ENCODE results near the gene KRTAP10-9.
"Not testable (repeated sequence)": the region's sequence is repeated elsewhere in the genome, so short reads cannot be mapped to it uniquely, and the experiment has no call there.

Gene KRTAP10-9

DNA sequence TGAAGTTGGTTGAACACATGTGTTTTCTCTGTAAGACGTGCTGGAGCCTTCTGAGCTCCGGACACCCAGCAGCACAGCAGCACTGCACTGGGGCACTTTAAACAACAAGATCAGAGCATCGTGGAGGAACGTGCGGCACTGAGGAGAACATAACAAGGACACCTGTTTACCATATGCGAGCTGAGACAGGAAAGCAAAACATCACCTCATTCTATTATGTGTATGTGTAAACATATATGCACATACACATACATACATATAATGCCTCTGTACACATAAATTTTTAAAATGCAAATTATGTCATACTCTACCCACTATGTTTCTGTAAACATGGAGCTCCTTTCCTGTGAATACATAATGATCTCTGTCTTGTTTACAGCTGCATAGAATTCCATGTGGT, 31.4 kb upstream of the KRTAP10-9 start:
- DNase-seq (ENCODE audit: low spot score) = no peak

DNA sequence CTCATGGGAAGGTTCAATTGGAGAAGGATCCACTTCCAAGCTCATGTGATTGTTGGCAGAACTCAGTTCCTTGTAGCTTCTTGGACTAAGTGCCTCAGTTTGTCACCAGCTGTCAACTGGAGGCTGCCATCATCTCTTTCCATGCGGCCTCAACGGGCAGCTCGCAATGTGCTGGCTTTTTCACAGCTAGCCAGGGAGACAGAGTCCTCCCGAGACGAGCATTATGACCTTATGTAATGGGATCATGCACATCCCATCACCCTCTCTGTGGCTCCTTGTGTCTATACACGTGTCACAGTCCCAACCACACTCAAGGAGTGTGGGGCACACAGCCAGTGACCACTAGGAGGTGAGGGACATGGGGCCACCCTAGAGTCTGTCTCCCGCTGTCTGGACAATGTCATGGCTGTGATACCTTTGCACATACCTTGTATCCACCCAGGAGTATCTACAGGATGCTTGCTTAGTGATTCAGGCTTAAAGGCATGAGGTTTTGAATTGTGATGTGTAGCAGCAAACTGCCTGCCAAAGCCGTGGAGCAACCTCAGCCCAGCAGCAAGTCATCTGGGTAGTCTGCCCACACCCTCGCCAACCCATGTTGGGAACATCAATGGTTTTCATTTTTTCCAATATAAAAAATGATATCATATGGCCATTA, 30.7 kb upstream of the KRTAP10-9 start:
- DNase-seq (ENCODE audit: low spot score) = no peak

DNA sequence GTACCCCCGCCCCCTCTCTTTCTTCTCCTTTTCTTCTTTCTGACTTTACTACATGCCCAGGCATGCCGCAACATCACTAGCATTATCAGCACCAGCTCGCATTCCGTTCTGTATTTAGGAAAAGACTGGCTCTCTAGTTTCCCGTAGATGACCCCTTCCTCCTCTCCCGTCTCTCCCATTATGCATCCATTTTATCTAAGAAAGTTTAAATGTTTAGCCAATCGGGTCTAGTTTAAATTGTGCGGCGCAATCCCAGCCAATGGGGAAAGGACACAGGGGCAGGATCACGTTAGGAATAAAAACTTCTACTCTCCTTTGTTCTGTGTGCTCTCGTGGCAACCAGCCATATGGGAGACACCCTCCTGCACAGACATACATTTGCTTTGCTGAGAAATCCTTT, 28.8 kb upstream of the KRTAP10-9 start:
- no peak for DNase-seq (ENCODE audit: low spot score)

DNA sequence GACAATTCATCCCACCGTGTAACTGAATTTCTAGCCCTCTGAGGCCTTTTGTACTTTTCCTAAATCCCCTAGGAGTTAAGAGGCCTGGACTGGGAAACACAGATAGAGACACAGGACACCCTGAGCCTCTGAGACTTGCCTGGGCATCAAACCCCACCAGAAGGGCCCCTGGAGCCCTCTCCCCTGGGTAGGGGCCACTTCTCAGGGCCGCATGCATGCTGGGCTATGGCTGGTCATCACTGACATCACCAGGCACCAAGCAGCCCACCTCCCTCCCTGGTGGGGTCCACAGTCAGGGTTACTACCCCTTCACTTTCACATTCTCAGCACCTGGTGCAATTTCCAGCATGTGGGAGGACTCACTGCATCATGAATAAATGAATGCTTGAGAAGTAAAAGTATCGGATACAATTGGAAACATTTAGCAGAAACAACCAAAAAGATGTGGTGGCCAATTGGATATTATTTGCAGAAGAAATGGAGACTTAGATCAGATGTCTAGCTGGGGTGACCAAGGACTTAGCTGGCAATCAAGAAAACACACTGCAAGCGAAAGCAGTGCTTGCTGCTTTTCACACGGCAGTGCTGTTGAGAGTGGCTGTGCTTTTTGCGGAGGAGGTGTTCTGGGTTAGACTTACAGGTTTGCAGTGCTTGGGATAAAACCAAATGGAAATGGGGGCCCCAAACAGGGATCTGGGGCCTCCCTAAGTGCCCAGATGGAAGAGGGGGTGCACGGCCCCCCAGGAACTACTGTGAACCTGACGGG, 27.4 kb upstream of the KRTAP10-9 start:
- DNase-seq (ENCODE audit: low spot score) = no peak

DNA sequence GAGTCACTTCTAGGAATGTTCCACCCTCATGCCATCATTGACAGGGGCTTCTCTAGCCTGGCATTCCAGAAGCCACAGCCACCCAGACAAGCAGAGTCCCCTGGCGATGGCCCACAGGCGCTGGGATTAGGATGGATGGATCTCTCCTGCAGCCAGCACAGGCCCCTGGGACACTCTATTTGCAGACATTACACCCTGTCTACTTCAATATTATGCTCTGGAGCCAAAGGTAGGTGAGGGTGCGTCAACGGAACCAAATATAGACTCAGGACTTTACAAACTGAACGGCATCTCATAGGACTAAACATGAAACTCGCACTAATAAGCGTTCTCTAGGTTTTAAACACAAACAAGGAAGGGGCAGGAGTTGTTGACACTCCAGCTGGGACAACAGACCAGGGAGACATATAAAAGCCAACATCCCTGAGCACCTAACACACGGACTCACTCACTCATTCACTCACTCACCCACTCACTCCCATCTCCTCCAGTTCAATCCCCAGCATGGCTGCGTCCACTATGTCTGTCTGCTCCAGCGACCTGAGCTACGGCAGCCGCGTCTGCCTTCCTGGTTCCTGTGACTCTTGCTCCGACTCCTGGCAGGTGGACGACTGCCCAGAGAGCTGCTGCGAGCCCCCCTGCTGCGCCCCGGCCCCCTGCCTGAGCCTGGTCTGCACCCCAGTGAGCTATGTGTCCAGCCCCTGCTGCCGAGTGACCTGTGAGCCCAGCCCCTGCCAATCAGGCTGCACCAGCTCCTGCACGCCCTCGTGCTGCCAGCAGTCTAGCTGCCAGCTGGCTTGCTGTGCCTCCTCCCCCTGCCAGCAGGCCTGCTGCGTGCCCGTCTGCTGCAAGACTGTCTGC, 26.5 kb upstream of the KRTAP10-9 start, which contains the start of gene KRTAP10-7:
KRTAP10-7 (plus strand) TSS at position 480 of the 861 bp plus-strand sequence; CDS start at position 505, 25 bp downstream.
- DNase-seq (ENCODE audit: low spot score) = not testable (repeated sequence)

DNA sequence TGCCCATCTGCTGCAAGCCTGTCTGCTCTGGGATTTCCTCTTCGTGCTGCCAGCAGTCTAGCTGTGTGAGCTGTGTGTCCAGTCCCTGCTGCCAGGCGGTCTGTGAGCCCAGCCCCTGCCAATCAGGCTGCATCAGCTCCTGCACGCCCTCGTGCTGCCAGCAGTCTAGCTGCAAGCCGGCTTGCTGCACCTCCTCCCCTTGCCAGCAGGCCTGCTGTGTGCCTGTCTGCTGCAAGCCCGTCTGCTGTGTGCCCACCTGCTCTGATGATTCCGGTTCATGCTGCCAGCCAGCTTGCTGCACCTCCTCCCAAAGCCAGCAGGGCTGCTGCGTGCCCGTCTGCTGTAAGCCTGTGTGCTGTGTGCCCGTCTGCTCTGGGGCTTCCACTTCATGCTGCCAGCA, 25.8 kb upstream of the KRTAP10-9 start:
- not testable (repeated sequence) for DNase-seq (ENCODE audit: low spot score)

DNA sequence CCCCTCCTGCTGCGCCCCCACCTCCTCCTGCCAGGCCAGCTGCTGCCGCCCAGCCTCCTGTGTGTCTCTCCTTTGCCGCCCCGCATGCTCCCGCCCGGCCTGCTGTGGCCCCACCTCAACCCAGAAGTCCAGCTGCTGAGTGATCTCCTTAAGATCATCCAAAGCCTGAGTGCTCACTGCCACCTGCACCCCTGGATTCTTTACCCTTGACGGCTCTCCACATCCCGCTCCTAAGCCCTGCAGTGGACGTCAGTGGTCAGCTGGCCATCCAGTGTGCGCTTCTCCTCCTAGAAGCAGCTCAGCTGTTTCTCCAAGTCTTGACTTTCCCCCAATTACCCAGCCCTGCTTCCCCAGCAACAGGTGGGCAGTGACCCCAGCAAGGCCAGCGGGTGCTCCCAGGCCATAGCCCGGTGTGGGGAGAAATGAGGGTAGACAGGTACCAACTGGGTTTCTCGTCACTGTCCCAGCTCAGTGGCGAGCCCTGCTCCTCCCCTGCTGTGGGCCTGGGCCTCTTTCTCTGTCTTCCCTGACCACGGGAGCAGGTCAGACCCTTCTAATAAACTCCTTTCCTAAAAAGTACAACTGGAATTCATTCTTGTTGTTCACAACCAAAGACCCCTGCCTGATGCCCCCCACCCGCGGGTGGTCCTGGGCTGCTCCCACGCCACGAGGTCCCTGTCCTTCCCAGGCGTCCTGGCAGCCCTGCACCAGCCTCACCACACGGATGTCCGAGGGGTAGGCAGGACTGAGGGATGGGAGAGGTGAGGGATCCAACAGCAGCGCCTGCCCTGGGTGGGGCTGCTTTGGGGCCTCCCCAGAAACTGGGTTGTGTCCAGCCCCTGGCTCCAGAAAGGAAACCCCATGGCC, 25.1 kb upstream of the KRTAP10-9 start:
- no peak for DNase-seq (ENCODE audit: low spot score)

DNA sequence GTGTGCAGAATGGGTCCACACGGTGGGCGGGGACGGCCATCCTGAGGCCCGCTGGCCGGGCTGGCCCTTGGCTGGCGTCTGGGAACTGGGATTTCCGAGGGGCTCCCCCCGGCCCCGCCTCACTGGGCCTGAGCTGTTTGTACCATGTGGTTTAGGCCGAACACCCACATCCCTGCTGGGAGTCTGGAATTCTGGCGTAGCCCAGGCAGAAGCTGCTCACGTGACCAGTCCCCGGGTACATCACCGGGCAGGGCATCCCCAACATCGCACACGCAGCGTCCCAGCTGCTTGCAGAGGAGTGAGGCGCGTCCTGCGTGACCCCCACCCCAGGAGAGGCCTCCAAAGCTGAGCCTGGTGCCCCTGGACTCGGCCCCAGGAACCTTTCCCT, 24.4 kb upstream of the KRTAP10-9 start:
- no peak for DNase-seq (ENCODE audit: low spot score)

DNA sequence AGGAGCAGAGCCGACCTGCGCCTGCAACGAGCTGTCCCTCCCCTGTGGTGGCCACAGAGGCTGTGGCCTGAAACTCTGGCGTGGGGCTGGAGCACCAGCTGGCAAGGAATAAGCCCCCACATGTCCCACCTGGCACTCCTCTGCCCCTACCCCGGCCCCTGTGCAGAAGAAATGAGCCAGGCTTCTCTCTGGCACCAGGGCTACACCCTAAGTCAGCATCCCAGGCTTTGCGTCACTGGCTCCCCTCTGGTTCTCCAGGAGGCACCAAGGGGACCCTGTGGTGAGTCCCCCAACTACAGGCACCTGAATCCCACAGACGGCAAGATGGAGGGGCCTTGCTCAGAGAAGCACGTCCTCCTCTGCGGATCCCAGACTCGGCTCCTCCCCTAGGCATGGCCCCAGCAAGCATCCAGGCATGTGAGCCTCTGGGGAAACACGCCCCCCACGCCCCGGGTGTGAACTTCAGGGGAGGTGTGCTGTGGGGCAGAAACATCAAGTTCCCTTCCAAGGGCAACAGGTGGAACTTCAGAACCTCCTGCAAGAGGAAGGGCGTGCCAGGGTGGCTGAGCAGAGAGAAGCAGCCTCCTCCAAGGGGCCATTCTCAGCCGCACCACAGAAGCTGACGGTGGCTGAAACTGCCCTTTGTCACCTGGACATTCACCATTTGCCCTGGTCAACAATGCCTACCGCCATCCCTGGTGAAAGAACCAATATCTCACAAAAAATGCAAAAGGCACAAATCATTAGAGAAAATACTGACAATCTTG, 23.6 kb upstream of the KRTAP10-9 start:
- no peak for DNase-seq (ENCODE audit: low spot score)

DNA sequence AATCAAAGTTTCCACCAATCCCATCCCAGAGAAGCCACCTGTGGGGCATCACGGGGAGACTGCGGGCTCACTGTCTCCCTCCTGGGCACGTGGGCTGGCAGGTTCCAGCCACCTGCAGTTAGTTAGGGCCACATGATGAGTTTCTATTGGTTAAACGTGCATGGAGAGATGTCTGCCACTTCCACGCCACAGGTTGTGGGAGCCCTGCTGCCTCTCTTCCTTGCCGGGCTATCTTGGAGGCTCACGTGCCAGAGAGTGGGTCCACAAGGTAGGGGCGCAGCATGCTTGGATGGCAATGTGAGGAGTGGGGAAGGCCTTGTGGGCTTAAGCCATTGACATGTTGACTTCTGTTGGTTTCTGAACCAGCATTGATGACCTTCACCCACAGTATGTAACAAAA, 23.0 kb upstream of the KRTAP10-9 start:
- no peak for DNase-seq (ENCODE audit: low spot score)

DNA sequence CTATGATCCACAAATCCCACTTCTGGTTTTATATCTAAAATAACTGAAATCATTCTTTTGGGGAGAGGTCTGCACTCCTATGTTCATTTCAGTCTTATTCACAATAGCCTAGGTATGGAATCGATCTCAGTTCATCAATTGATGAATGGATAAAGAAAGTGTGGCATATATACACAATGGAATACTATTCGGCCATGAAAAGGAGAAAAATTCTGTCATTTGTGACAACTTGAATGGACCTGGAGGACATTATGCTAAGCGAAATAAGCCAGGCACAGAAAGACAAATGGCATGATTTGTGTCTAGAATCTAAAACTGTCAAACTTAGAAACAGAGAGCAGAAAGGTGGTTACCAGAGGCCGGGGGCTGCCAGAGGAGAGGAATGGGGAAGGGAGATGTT, 20.4 kb upstream of the KRTAP10-9 start:
- no peak for DNase-seq (ENCODE audit: low spot score)

DNA sequence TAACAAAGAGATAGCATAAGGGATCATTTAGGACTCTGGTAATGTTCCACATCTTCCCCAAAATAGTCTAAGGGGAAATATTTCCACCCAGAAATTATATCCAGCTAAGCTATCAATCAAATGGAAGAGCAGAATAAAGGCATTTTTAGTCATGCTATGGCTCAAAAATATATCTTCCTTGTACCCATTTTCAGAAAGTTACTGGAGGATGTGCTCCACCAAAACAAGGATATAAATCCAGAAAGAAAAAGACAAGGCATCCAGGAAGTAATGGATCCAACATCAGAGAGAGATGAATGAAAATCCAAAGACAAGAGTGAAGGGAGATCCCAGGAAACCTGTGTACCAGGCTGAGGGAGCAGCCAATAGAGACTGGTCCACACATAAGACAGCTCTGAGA, 17.7 kb upstream of the KRTAP10-9 start:
- DNase-seq (ENCODE audit: low spot score) = no peak

DNA sequence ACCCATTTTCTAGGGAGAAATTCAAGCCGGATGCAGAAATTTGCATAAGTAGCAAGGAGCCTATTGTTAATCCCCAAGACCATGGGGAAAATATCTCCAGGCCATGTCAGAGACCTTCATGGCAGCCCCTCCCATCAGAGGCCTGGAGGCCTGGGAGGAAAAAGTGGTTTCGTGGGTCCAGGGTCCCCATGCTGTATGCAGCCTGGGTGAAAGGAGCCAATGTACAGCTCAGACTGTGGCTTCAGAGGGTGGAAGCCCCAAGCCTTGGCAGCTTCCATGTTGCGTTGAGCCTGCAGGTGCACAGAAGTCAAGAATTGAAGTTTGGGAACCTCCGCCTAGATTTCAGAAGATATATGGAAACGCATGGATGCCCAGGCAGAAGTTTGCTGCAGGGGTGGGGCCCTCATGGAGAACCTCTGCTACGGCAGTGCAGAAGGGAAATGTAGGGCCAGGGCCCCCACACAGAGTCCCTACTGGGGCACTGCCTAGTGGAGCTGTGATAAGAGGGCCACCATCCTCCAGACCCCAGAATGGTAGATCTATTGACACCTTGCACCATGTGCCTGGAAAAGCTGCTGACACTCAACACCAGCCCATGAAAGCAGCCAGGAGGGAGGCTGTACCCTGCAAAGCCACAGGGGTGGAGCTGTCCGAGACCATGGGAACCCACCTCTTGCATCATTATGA, 16.6 kb upstream of the KRTAP10-9 start:
- not testable (repeated sequence) for DNase-seq (ENCODE audit: low spot score)

DNA sequence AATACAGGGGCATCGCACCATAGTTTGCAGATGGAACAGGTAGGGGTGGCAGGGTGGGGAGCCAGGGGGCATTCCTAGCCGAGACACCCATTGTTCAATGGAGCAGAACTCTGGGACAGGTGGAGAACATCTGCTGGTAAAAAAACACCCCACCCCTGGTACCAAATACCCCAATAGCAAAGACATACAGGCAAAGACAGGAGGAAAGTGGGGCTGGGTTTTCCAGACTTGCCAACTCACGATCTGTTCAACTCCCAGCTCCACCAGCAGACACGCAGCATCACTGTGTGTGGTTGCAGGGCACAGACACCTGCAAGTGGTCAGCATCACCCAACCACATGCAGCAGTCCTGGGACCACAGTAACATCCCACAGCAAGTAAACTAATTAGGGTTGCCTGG, 15.3 kb upstream of the KRTAP10-9 start:
- no peak for DNase-seq (ENCODE audit: low spot score)

DNA sequence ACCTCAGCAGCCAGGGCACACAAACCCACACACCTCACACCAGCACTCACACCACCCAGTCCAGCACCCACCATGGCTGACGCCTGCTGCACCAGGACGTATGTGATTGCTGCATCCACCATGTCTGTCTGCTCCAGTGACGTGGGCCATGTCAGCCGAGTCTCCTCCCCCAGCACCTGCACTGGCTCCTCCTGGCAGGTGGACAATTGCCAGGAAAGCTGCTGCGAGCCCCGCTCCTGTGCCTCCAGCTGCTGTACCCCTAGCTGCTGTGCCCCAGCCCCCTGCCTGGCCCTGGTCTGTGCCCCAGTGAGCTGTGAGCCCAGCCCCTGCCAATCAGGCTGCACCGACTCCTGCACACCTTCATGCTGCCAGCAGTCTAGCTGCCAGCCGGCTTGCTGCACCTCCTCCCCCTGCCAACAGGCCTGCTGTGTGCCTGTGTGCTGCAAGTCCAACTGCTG, 14.8 kb upstream of the KRTAP10-9 start, which contains the start of gene KRTAP10-8:
KRTAP10-8 (plus strand) TSS at position 51 of the 458 bp plus-strand sequence; CDS start at position 73, 22 bp downstream.
- DNase-seq (ENCODE audit: low spot score) = no peak

DNA sequence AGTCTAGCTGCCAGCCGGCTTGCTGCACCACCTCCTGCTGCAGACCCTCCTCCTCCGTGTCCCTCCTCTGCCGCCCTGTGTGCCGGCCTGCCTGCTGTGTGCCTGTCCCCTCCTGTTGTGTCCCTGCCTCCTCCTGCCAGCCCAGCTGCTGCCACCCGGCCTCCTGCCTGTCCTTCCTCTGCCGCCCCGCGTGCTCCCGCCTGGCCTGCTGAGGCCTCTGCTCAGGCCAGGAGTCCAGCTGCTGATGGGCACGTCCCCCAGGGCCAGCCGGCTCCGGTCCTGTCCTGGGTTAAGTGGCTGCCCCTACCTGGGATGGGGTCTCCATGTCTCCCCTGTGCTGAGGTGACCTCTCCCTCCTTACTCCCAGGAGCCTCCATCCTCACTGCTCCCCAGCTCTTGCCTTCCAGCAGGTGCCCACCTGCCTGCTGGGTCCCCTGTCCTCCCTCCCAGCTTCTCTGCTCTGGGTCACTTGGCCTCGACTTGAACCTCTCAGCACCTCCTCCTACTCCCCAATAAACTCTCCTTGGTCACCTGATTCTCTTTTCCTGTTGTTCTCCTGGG, 14.1 kb upstream of the KRTAP10-9 start:
- no peak for DNase-seq (ENCODE audit: low spot score)

DNA sequence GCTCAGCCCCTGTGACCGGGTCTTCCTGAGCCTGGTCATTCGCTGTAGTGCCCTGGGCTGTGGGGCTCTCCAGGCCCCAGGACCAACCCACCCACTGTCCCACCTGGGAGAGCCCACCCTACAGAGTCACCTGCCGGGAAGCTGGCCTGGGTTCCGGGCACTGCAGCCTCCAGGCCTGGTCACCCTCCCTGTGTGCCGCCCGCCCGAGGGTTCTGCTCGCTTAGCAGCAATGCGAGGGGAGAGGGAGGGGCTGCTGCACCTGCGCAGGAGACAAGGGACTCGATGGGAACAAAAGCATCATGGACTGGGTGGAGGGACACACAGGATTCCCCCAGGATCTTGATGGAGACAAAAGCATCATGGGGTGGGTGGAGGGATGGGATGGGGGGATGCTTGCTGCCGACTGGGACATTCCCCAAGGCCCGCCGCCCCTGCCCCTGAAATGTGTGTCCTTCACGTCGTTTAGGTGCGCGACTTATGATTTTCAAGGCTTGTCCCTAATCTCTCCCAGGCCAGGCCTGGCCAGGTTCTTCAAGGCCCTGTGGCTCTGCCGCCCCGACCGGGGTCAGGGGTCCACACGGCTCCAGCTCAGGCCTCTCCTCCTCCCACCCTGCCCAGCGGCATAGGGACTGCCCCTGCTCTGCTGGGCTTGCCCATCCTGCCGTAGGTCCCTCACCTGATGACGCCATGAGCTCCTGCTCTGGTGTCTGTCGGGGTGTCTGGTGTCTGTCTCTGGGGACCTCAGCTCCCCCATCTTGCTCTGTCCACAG, 13.3 kb upstream of the KRTAP10-9 start:
- DNase-seq (ENCODE audit: low spot score) = no peak

DNA sequence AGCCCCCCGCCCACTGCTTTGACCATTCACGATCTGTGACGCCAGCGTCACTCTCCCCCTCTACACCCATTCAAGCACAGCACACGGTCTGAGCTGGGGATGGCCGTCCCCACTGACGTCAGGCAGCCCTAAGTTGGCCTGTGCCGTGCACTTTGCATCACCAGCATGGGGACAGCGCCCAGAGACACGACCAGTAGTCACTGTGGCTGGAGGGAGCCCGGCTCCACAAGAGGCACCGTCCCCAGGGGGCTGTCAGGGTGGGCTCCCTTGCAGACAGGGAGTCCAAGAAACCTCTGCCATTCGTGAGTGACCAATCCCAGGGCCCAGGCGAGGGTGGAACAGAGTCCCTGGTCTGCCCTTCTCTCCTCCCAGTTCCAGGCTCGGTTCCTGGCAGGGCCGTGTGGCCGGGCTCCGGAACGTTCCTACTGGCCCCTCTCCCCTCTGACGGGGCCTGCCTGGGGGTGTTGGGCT, 12.7 kb upstream of the KRTAP10-9 start:
- no peak for DNase-seq (ENCODE audit: low spot score)

DNA sequence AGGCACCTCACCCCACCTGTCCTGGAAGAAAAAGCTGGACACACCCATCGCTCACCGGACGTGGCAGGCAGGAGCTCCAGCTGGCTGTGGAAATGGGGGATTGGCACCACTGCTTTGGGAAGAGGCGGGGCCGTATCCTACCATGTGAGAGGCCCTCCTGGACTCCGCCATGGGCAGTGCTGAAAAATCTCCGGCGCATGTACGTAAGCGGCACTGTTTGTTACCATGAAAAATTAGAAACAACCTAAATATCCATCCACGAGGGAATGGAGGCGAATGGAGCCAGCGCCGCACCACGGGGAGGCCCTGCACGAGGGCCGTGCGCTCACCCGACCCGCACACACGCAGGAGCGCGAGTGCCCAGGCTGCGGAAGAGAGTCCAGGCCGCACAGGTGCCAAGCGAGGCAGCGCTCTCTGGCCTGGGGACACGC, 11.9 kb upstream of the KRTAP10-9 start:
- DNase-seq (ENCODE audit: low spot score) = no peak

All from HuH-7 (cell line).